Left hindlimb (tissue), 1 donor: ENCODE data around the gene DOC2A.

Experiments
- DNase-seq: peaks from one replicate; pipeline ENCODE4 v3.0.0-alpha.2; 2018

DOC2A gene

GRCh38 chr16:30010844-30011713 lies at the start of gene DOC2A:
Gene DOC2A (minus strand): TSS chr16:30011027. CDS start chr16:30010222, 805 bp downstream.
- no peak for DNase-seq

GRCh38 chr16:30060346-30060745 lies 49.5 kb upstream of the DOC2A start:
- DNase-seq, result no peak

GRCh38 chr16:30054959-30055553 lies 44.2 kb upstream of the DOC2A start:
- DNase-seq, result no peak

- no peak for DNase-seq
Measured at GRCh38 chr16:30054451-30054850, 43.6 kb upstream of the DOC2A start.

- DNase-seq, result peak; percentile 47
Measured at GRCh38 chr16:30053376-30054015, 42.7 kb upstream of the DOC2A start.

GRCh38 chr16:30052671-30053372 lies 42.0 kb upstream of the DOC2A start:
- peak; percentile 95 for DNase-seq

GRCh38 chr16:30051518-30051917 lies 40.7 kb upstream of the DOC2A start:
- no peak for DNase-seq

- DNase-seq, result peak; percentile 20
Measured at GRCh38 chr16:30049871-30050270, 39.0 kb upstream of the DOC2A start.

GRCh38 chr16:30046588-30046987 lies 35.8 kb upstream of the DOC2A start:
- peak; percentile 4 for DNase-seq

GRCh38 chr16:30046178-30046577 lies 35.4 kb upstream of the DOC2A start:
- peak; percentile 10 for DNase-seq

- DNase-seq, result peak; percentile 3
Measured at GRCh38 chr16:30041841-30042240, 31.0 kb upstream of the DOC2A start.

- DNase-seq, result peak; percentile 0
Measured at GRCh38 chr16:30040690-30041089, 29.9 kb upstream of the DOC2A start.

GRCh38 chr16:30040221-30040620 lies 29.4 kb upstream of the DOC2A start:
- peak; percentile 0 for DNase-seq

GRCh38 chr16:30033270-30033669 lies 22.4 kb upstream of the DOC2A start:
- peak; percentile 7 for DNase-seq

GRCh38 chr16:30032083-30032819 lies 21.4 kb upstream of the DOC2A start:
- peak; percentile 51 for DNase-seq

GRCh38 chr16:30031477-30031918 lies 20.7 kb upstream of the DOC2A start:
- peak; percentile 2 for DNase-seq

GRCh38 chr16:30030841-30031413 lies 20.1 kb upstream of the DOC2A start, which contains the start of gene TLCD3B:
Gene TLCD3B (minus strand): TSS chr16:30031271. CDS start chr16:30030527, 744 bp downstream.
- peak; percentile 35 for DNase-seq

- DNase-seq, result peak; percentile 17
Measured at GRCh38 chr16:30030011-30030685, 19.3 kb upstream of the DOC2A start.

- DNase-seq, result no peak
Measured at GRCh38 chr16:30028438-30029076, 17.7 kb upstream of the DOC2A start.

- no peak for DNase-seq
Measured at GRCh38 chr16:30027588-30028437, 17.0 kb upstream of the DOC2A start.
